ENCODE measurements around the gene IL12RB1.

GRCh38 chr19:18093439-18094161 is 6.9 kb upstream of the IL12RB1 start:
- no peak for TF ChIP-seq CTCF (IDR thresholded peaks at IDR 0.05; ENCODE audit: borderline replicate concordance, extremely low read depth, low read length, poor library complexity, severe bottlenecking)
- no peak for TF ChIP-seq EZH2 (IDR thresholded peaks at IDR 0.05; ENCODE audit: borderline replicate concordance, low read depth, low read length, severe bottlenecking)
